IMR-90 (cell line): ENCODE measurements around the gene PRDM2. TPM values are rescaled to one million over a fixed set of nuclear protein-coding genes. Genes with fewer than 3 reads are reported as not detected.

Experiments
- ATAC-seq: fragments of 200-7000 bp; cut with Tn5 transposase; 2 replicates; pipeline ENCODE4 v1.9.1; 2020; ENCODE audit warnings: low read depth, mild to moderate bottlenecking, moderate library complexity
- BruUV-seq: library from RNA; stranded (reverse); fragments of 400-500 nt; replicated peaks from 2 replicates; lab custom pipeline; 2021; lab: Mats Ljungman, UMichigan
- CTCF ChIA-PET: fragments of 300-600 bp; formaldehyde crosslinking; extraction: SDS; loops from one replicate; lab custom pipeline; 2021; ENCODE audit warnings: antibody characterized with exemption; lab: Yijun Ruan, JAX
- POLR2A ChIA-PET: fragments of 300-600 bp; sonication (Branson Sonifier 250); formaldehyde crosslinking; loops from one replicate; lab custom pipeline; 2022; ENCODE audit warnings: antibody characterized with exemption; ENCODE audit not compliant: unreplicated experiment; lab: Charles Lee
- DNase-seq: peaks from one replicate; pipeline ENCODE4 v3.0.0; 2013
- H2AFZ ChIP-seq: replicated peaks from 2 replicates; pipeline ENCODE3; 2013; ENCODE audit warnings: low read length, mild to moderate bottlenecking; ENCODE audit not compliant: poor library complexity
- H2AK5ac ChIP-seq: 2 replicates; pipeline ENCODE4 v1.6.1; 2013; ENCODE audit warnings: low read depth, low read length, inconsistent platforms
- H2AK9ac ChIP-seq: replicated peaks from 2 replicates; pipeline ENCODE3; 2013; ENCODE audit warnings: mild to moderate bottlenecking, low read depth, low read length, moderate library complexity; ENCODE audit not compliant: poor library complexity
- H2BK120ac ChIP-seq: 2 replicates; pipeline ENCODE4 v1.6.1; 2013; ENCODE audit warnings: low read depth, low read length, inconsistent platforms
- H2BK15ac ChIP-seq: 3 replicates; pipeline ENCODE4 v1.6.1; 2013; ENCODE audit warnings: low read depth, low read length, inconsistent platforms
- H2BK20ac ChIP-seq: 2 replicates; pipeline ENCODE4 v1.6.1; 2013; ENCODE audit warnings: low read depth, mild to moderate bottlenecking, inconsistent platforms, low read length, moderate library complexity
- H2BK5ac ChIP-seq: 2 replicates; pipeline ENCODE4 v1.6.1; 2013; ENCODE audit warnings: mild to moderate bottlenecking, low read depth, low read length, inconsistent platforms; ENCODE audit not compliant: poor library complexity, severe bottlenecking
- H3K14ac ChIP-seq: replicated peaks from 2 replicates; pipeline ENCODE4 v1.6.1; 2013; ENCODE audit warnings: low read depth, low read length, inconsistent platforms
- H3K18ac ChIP-seq: 2 replicates; pipeline ENCODE4 v1.6.1; 2013; ENCODE audit warnings: low read depth, low read length, control low read depth
- H3K23ac ChIP-seq: 2 replicates; pipeline ENCODE4 v1.6.1; 2013; ENCODE audit warnings: low read depth, low read length, inconsistent platforms
- H3K27ac ChIP-seq: 2 replicates; pipeline ENCODE4 v1.5.1; 2013; ENCODE audit warnings: mild to moderate bottlenecking, control low read depth, low read length; ENCODE audit not compliant: insufficient read depth
- H3K27me3 ChIP-seq: 2 replicates; pipeline ENCODE4 v1.6.1; 2013; ENCODE audit warnings: low read length; ENCODE audit not compliant: control insufficient read depth, insufficient read depth
- H3K36me3 ChIP-seq: 2 replicates; pipeline ENCODE4 v1.6.1; 2013; ENCODE audit warnings: low read length, mixed read lengths; ENCODE audit not compliant: control insufficient read depth, insufficient read depth
- H3K4ac ChIP-seq: 2 replicates; pipeline ENCODE4 v1.6.1; 2013; ENCODE audit warnings: low read depth, low read length, inconsistent platforms
- H3K4me1 ChIP-seq: 2 replicates; pipeline ENCODE4 v1.6.1; 2013; ENCODE audit warnings: low read length, mixed read lengths; ENCODE audit not compliant: control insufficient read depth, insufficient read depth
- H3K4me2 ChIP-seq: 2 replicates; pipeline ENCODE4 v1.6.1; 2013; ENCODE audit warnings: low read depth, mild to moderate bottlenecking, control low read depth, low read length, moderate library complexity
- H3K4me3 ChIP-seq: 2 replicates; pipeline ENCODE4 v1.5.1; 2013; ENCODE audit warnings: low read depth, mild to moderate bottlenecking, control low read depth, low read length, moderate library complexity; ENCODE audit not compliant: insufficient read depth
- H3K56ac ChIP-seq: 2 replicates; pipeline ENCODE4 v1.6.1; 2013; ENCODE audit warnings: low read length, inconsistent platforms; ENCODE audit not compliant: insufficient read depth; ENCODE audit errors: extremely low read depth
- H3K79me1 ChIP-seq, 2 experiments: 2 replicates each; pipeline ENCODE4 v1.6.1; 2013; ENCODE audit warnings: low read length in 2 of 2, inconsistent platforms in 1 of 2, low read depth in 1 of 2
- H3K9ac ChIP-seq: 2 replicates; pipeline ENCODE4 v1.6.1; 2013; ENCODE audit warnings: low read depth, low read length, control low read depth
- H3K9me1 ChIP-seq: 2 replicates; pipeline ENCODE4 v1.6.1; 2013; ENCODE audit warnings: low read length, inconsistent platforms; ENCODE audit not compliant: insufficient read depth
- H3K9me3 ChIP-seq: 2 replicates; pipeline ENCODE4 v1.6.1; 2013; ENCODE audit warnings: low read length; ENCODE audit not compliant: control insufficient read depth, insufficient read depth
- H4K20me1 ChIP-seq: 2 replicates; pipeline ENCODE4 v1.6.1; 2013; ENCODE audit warnings: low read length, inconsistent platforms; ENCODE audit not compliant: insufficient read depth
- H4K5ac ChIP-seq: 2 replicates; pipeline ENCODE4 v1.6.1; 2013; ENCODE audit warnings: mild to moderate bottlenecking, low read depth, low read length, control low read depth
- H4K8ac ChIP-seq, 2 experiments: 2 replicates each; pipeline ENCODE4 v1.6.1; 2013; ENCODE audit warnings: low read depth in 2 of 2, low read length in 2 of 2, control low read depth in 1 of 2, inconsistent platforms in 1 of 2
- H4K91ac ChIP-seq: 2 replicates; pipeline ENCODE4 v1.6.1; 2013; ENCODE audit warnings: low read depth, low read length, inconsistent platforms; ENCODE audit not compliant: insufficient read depth
- FOS ChIP-seq: fragments of 150-350 bp; IDR thresholded peaks from 2 replicates; pipeline ENCODE4 v1.6.1; 2016; ENCODE audit warnings: low read depth, low read length
- WGBS, 2 experiments: methylation state at CpG; one replicate each; pipeline versions ENCODE4 v1.1.5 to v1.1.7; 2013; ENCODE audit warnings: missing lambda C conversion rate in 2 of 2; ENCODE audit not compliant: insufficient read length in 1 of 2; ENCODE audit errors: extremely low coverage in 2 of 2; 5-methylcytosine and 5-hydroxymethylcytosine counted together
- dilution Hi-C: fragments of 300-500 bp; cut with HindIII; formaldehyde crosslinking; loops from one replicate; pipeline ENCODE4 v1.14.3; 2018; ENCODE audit warnings: low sequenced_read_pairs; ENCODE audit not compliant: unreplicated experiment
- in situ Hi-C: fragments of 300-500 bp; cut with MboI; formaldehyde crosslinking; loops from 3 replicates; pipeline ENCODE4 v1.14.3; 2019; ENCODE audit warnings: low sequenced_read_pairs, inconsistent platforms, mixed read lengths
- intact Hi-C: fragments of 100-400 bp; cut with micrococcal nuclease; formaldehyde crosslinking; loops from 2 replicates; pipeline ENCODE4 v1.10.0; 2022
- polyA plus RNA-seq, 3 experiments: library from polyadenylated mRNA; depleted of rRNA; stranded (reverse); fragments of >200 nt; gene quantifications; 2 replicates each; pipeline ENCODE4 v1.2.3, GENCODE V29; 2012; ENCODE audit warnings: low replicate concordance in 1 of 3
- total RNA-seq: library from RNA; depleted of rRNA; stranded (reverse); fragments of >200 nt; gene quantifications from 2 replicates; pipeline ENCODE4 v1.2.3, GENCODE V29; 2012
- TF ChIP-seq, protein P1 (sequence below): fragments of 150-350 bp; IDR thresholded peaks from 2 replicates; pipeline ENCODE4 v1.6.1; 2017; ENCODE audit warnings: mild to moderate bottlenecking, antibody characterized with exemption, low read length, low read depth

PRDM2 gene
- total and polyA plus RNA-seq, 2 of the 4 experiments (the other 2 are of a cell fraction) = 3.4 to 8.9 TPM

GRCh38 chr1:13766592-13767564 lies 66.9 kb downstream of the PRDM2 start:
- Histone ChIP-seq H3K27me3 (no peaks in the 10 kb centered on the region), H2BK120ac (peak overlapping the region; percentile 31), H2AK9ac (no peak overlapping the region), H3K27ac (peak overlapping the region; percentile 60), H3K9me3 (no peaks in the 10 kb centered on the region), H3K4me3 (no peak overlapping the region), H3K9me1 (peaks cover 31% of the 10 kb centered on the region), H3K79me1 (peaks cover 24 to 62% of the 10 kb centered on the region in 2 experiments), H3K56ac (peak overlapping the region; percentile 25; the same call in 1 of the 2 replicates), H3K4me1 (peaks cover 18% of the 10 kb centered on the region), H3K9ac (no peak overlapping the region), H3K18ac (peak overlapping the region; percentile 48; the same call in 1 of the 2 replicates), H2BK5ac (peak overlapping the region; percentile 77), H2AFZ (no peak overlapping the region), H4K8ac (peak overlapping the region; percentile 16 to 24; a peak in 2 of 4 replicates), H3K4me2 (peak overlapping the region; percentile 34; the same call in 1 of the 2 replicates), H4K20me1 (peaks cover 69% of the 10 kb centered on the region), H3K4ac (peak overlapping the region; percentile 52), H2BK20ac (peak overlapping the region; percentile 36), H2AK5ac (peak overlapping the region; percentile 78), H4K5ac (peak overlapping the region; percentile 49; the same call in 1 of the 2 replicates), H2BK15ac (0 out of 3 replicates have a peak overlapping the region, but pooled peaks have one; percentile 12), H4K91ac (peak overlapping the region; percentile 14), H3K36me3 (0 out of 2 replicates have a peak, but pooled peaks cover 5% of the 10 kb centered on the region), H3K23ac (peak overlapping the region; percentile 62), H3K14ac (peak overlapping the region; percentile 28; the same call in 1 of the 2 replicates)
- ChIA-PET POLR2A (no interaction called here), CTCF (interaction anchor here (1.0 kb wide), 1 partner anchor 14 kb away, joined by 4 read pairs; no protein-coding TSS in a partner anchor)
- peak; percentile 72 for TF ChIP-seq FOS
- TF ChIP-seq, protein P1, sequence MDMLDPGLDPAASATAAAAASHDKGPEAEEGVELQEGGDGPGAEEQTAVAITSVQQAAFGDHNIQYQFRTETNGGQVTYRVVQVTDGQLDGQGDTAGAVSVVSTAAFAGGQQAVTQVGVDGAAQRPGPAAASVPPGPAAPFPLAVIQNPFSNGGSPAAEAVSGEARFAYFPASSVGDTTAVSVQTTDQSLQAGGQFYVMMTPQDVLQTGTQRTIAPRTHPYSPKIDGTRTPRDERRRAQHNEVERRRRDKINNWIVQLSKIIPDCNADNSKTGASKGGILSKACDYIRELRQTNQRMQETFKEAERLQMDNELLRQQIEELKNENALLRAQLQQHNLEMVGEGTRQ = no peak
- dilution Hi-C loops (no loop called here), intact Hi-C loops (no loop called here), in situ Hi-C loops (loop anchor here (25.0 kb wide), 1 partner anchor 1170 kb away; no protein-coding TSS in a partner anchor)
- no TSS peak for BruUV-seq
- 100% methylated on average over 2 of the region's 9 CpGs; no CpG with 5 or more reads in 1 of the 2 experiments for WGBS, 2 experiments
- DNase-seq = peak; percentile 86
- ATAC-seq = peak; percentile 84
